Measurements from ENCODE around the gene TUBGCP6.

DNA sequence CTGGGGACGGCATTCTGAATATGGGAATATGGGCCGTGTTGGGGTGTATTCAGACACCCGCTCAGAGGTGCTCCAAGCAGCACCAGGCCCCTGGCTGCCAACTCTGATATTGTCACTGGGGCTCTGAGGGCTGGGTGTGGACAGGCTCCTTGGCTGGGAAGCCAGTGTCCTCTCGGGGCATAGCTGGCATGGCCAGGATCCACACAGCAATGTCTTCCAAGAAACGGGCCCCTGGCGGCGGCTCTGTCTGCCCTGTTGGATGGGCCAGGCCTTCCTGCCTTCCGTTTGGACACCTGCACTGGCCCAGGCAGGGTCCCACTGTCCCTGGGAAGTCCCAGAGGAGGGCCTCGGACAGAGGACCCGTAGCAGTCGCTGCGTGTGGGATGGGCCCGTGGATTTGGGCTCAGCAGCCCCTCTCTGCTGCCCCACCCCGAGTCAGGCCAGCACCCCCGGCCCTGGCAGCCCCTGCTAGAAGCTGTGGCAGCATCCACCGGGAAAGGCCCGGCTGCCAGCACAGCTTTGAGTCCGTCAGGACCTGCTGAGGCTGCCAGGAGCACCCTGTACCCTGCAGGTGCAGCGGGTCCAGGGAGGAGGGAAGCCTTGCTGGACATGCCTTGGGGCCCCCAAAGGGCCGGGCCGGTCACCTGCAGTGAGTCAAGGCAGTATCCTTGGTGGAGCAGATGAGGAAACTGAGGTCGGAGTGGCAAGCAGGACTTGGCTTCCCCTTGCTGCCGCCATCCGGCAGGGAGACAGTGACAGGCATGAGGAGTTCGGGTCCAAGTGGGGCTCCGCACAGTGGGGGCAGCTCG is 70.2 kb downstream of the TUBGCP6 start:
- TF ChIP-seq, protein P1, sequence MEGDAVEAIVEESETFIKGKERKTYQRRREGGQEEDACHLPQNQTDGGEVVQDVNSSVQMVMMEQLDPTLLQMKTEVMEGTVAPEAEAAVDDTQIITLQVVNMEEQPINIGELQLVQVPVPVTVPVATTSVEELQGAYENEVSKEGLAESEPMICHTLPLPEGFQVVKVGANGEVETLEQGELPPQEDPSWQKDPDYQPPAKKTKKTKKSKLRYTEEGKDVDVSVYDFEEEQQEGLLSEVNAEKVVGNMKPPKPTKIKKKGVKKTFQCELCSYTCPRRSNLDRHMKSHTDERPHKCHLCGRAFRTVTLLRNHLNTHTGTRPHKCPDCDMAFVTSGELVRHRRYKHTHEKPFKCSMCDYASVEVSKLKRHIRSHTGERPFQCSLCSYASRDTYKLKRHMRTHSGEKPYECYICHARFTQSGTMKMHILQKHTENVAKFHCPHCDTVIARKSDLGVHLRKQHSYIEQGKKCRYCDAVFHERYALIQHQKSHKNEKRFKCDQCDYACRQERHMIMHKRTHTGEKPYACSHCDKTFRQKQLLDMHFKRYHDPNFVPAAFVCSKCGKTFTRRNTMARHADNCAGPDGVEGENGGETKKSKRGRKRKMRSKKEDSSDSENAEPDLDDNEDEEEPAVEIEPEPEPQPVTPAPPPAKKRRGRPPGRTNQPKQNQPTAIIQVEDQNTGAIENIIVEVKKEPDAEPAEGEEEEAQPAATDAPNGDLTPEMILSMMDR (IDR thresholded peaks at IDR 0.05; ENCODE audit: poor library complexity, severe bottlenecking) = no peak
- TF ChIP-seq EZH2 (IDR thresholded peaks at IDR 0.05; ENCODE audit: borderline replicate concordance, insufficient read depth, low read length, poor library complexity, severe bottlenecking) (no peak), POLR2AphosphoS5 (IDR thresholded peaks at IDR 0.05) (no peak), RAD21 (conservative IDR thresholded peaks at IDR 0.05) (no peak)

Measured in neural cell (in vitro differentiated cells).